AG04450 (cell line): Measurements from ENCODE around the gene TRIM25. TPM values are rescaled to one million over a fixed set of nuclear protein-coding genes. Genes with fewer than 3 reads are reported as not detected.

ENCODE experiments used
- CTCF ChIA-PET: fragments of 300-600, 350-600 bp; formaldehyde crosslinking; extraction: SDS; loops from one replicate; lab custom pipeline; 2022; ENCODE audit warnings: antibody characterized with exemption, inconsistent platforms; lab: Charles Lee
- POLR2A ChIA-PET: fragments of 350-600 bp; formaldehyde crosslinking; extraction: SDS; loops from one replicate; lab custom pipeline; 2021; ENCODE audit warnings: antibody characterized with exemption, inconsistent platforms; lab: Yijun Ruan, JAX
- DNase-seq: peaks from one replicate; pipeline ENCODE4 v3.0.0-alpha.2; 2011; ENCODE audit warnings: low read depth, low spot score
- H3K27ac ChIP-seq: one replicate; pipeline ENCODE4 v1.5.1; 2012; ENCODE audit warnings: low read depth, low read length, control low read depth
- H3K27me3 ChIP-seq: one replicate; pipeline ENCODE4 v1.6.0; 2012; ENCODE audit warnings: low read length; ENCODE audit not compliant: control insufficient read depth, insufficient read depth
- H3K4me3 ChIP-seq: 2 replicates; pipeline ENCODE4 v1.5.1; 2011; ENCODE audit warnings: mild to moderate bottlenecking, low read depth, low read length, control low read depth
- H3K9me3 ChIP-seq: 2 replicates; pipeline ENCODE4 v1.5.1; 2012; ENCODE audit warnings: low read length; ENCODE audit not compliant: control insufficient read depth, insufficient read depth
- CTCF ChIP-seq: IDR thresholded peaks from 2 replicates; pipeline ENCODE4 v1.5.1; 2011; ENCODE audit warnings: low read depth, low read length, control low read depth, inconsistent platforms
- polyA plus RNA-seq: library from polyadenylated mRNA; depleted of rRNA; stranded (reverse); fragments of >200 nt; gene quantifications from 2 replicates; pipeline ENCODE4 v1.2.3, GENCODE V29; 2011

TRIM25 gene
- polyA plus RNA-seq, 1 experiment, result 58.2 TPM

- H3K4me3 ChIP-seq, result no peak overlapping the region
- no peaks in the 10 kb centered on the region for H3K27me3 ChIP-seq
- ChIA-PET POLR2A (no interaction called here), CTCF (interaction anchor here (1.4 kb wide), 1 partner anchor 273 kb away, joined by 3 read pairs; the partner anchor contains the start of gene NOG)
- no peaks in the 10 kb centered on the region for H3K9me3 ChIP-seq
- TF ChIP-seq CTCF, result no peak
- no peak for DNase-seq
- H3K27ac ChIP-seq, result no peak overlapping the region
These were observed 47.4 kb downstream of the TRIM25 start for GRCh38 chr17:56866496-56866895.

GRCh38 chr17:56866076-56866475, 47.8 kb downstream of the TRIM25 start:
- no peak for DNase-seq
- CTCF ChIA-PET, result no interaction called here
- POLR2A ChIA-PET, result no interaction called here
- H3K27me3 ChIP-seq, result no peaks in the 10 kb centered on the region
- no peak for TF ChIP-seq CTCF
- no peak overlapping the region for H3K27ac ChIP-seq
- no peak overlapping the region for H3K4me3 ChIP-seq
- no peaks in the 10 kb centered on the region for H3K9me3 ChIP-seq

GRCh38 chr17:56863974-56864373, 49.9 kb downstream of the TRIM25 start:
- Histone ChIP-seq H3K9me3 (no peaks in the 10 kb centered on the region), H3K27ac (no peak overlapping the region), H3K4me3 (no peak overlapping the region), H3K27me3 (no peaks in the 10 kb centered on the region)
- ChIA-PET POLR2A (no interaction called here), CTCF (interaction anchor here (1.7 kb wide), 1 partner anchor 44 kb away, joined by 5 read pairs; no protein-coding TSS in a partner anchor)
- DNase-seq, result no peak
- no peak for TF ChIP-seq CTCF

- ChIA-PET CTCF (no interaction called here), POLR2A (no interaction called here)
- Histone ChIP-seq H3K27ac (no peak overlapping the region), H3K9me3 (no peaks in the 10 kb centered on the region), H3K27me3 (no peaks in the 10 kb centered on the region), H3K4me3 (no peak overlapping the region)
- no peak for TF ChIP-seq CTCF
- DNase-seq, result no peak
These were observed 52.0 kb downstream of the TRIM25 start for GRCh38 chr17:56861899-56862298.

GRCh38 chr17:56851008-56851407, 62.8 kb downstream of the TRIM25 start:
- no peak for TF ChIP-seq CTCF
- no peak for DNase-seq
- CTCF ChIA-PET, result interaction anchor here (1.4 kb wide), 1 partner anchor 351 kb away, joined by 3 read pairs; no protein-coding TSS in a partner anchor
- no peak overlapping the region for H3K4me3 ChIP-seq
- H3K27me3 ChIP-seq, result no peaks in the 10 kb centered on the region
- H3K9me3 ChIP-seq, result no peaks in the 10 kb centered on the region
- no peak overlapping the region for H3K27ac ChIP-seq
- POLR2A ChIA-PET, result no interaction called here
